Activated CD8-positive, alpha-beta memory T cell treated with anti-CD3 and anti-CD28 coated beads for 36 hours (primary cell): Measurements from ENCODE around the gene OR4D10. TPM values are rescaled to one million over a fixed set of nuclear protein-coding genes. Genes with fewer than 3 reads are reported as not detected.
"Not testable (repeated sequence)": the region's sequence is repeated elsewhere in the genome, so short reads cannot be mapped to it uniquely, and the experiment has no call there.

Experiments used
- CTCF ChIA-PET: fragments of 350-600 bp; sonication (Branson Sonifier 250); formaldehyde crosslinking; loops from one replicate; lab custom pipeline; 2021; ENCODE audit warnings: antibody characterized with exemption; lab: Charles Lee
- POLR2A ChIA-PET: fragments of 350-600 bp; sonication (Branson Sonifier 250); formaldehyde crosslinking; loops from one replicate; lab custom pipeline; 2021; ENCODE audit warnings: antibody characterized with exemption; lab: Charles Lee
- total RNA-seq, 2 experiments: library from RNA; stranded (reverse); gene quantifications; one replicate each; pipeline ENCODE4 v1.2.3, GENCODE V29; 2021

OR4D10 gene
- total RNA-seq, result not detected

DNA sequence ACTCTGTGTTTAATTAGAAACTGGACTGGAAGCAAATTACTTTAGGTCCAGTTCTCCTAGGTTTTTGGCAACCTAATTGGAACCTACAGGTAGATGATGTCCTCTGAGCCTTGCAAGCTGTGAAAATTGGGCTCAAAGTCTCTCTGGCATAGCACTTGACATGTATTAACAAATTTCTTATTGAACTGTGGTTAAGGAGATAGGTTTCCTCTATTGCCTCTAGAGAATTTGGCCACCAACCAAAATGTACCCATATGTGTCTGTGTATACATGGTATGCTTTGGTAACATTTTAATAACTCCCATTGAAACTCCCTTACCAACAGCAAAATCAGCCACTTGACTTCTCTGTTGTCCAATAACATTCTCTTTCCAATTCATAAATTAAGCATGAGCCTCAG lies at the start of gene OR4D10:
OR4D10 (plus strand) TSS at position 301 of the 400 bp plus-strand sequence. CDS start 4,115 bp downstream, outside the sequence.
- ChIA-PET CTCF (no interaction called here), POLR2A (no interaction called here)

DNA sequence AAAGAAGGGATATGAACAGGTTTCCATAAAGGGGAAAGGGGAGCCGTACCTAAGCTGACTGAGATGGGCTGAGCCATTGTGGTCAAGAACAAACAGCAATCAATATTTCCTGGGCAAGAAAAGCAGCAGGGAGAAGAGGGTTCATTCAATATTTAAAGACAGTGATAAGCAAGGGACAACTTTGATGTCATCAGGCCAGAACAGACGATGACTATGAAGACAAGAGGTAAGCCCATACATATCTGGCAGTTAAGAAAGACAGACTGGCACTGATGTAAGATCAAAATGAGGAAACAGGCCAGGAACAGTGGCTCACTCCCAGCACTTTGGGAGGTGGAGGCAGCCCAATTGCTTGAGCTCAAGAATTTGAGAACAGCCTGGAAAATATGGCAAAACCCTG lies 49.3 kb upstream of the OR4D10 start:
- ChIA-PET CTCF (no interaction called here), POLR2A (no interaction called here)

DNA sequence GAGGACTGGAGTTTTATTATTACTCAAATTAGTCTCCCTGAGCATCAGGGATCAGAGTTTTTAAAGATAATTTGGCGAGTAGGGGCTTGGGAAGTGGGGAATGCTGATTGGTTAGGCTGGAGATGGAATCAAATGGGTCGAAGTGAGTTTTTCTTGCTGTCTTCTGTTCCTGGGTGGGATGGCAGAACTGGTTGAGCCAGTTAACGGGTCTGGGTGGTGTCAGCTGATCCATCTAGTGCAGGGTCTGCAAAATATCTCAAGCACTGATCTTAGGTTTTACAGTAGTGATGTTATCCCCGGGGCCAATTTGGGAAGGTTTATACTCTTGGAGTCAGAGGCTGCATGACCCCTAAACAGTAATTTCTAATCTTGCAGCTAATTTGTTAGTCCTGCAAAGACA lies 48.0 kb upstream of the OR4D10 start:
- CTCF ChIA-PET, result no interaction called here

DNA sequence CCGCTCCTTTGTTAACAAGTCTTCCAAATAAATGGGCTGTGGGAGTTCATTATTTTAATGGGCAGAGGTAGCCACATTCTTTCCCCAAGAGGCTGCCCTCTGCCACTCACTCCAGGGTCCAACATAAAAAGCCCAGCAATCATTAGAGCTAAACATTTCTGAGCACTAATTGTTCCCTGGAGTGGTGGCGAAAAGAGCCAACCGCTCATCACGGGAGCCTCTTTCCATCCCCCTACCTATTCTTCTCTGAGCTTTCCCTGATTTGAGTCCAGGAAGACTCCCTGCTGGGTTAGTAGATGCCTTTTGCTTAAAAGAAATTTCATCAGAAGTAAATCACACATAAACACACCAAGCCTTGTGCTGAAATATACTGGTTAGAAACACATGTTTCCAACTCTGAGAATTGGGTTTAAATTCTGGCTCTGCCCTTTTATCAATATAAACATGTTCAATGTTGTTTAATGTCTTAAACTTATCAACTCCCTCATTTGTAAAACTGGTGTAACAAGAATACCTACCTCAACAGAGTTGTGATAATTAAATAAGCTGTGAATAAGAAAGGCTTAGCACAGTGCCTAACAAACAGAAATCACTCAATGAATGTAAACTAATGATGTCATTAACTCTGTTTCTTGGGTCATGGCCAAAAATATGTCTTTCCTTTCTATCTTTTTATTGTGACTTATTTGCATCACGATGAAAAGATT lies 46.6 kb upstream of the OR4D10 start, which contains the start of gene OR5A2:
OR5A2 (minus strand) TSS at position 53 of the 707 bp plus-strand sequence. CDS start 3,460 bp downstream, outside the sequence.
- ChIA-PET CTCF (interaction anchor here (1.1 kb wide), 1 partner anchor 241 kb away, joined by 3 read pairs; no protein-coding TSS in a partner anchor), POLR2A (no interaction called here)

More for the DNA sequence above, 48.0 kb upstream of the OR4D10 start:
- POLR2A ChIA-PET, result no interaction called here

DNA sequence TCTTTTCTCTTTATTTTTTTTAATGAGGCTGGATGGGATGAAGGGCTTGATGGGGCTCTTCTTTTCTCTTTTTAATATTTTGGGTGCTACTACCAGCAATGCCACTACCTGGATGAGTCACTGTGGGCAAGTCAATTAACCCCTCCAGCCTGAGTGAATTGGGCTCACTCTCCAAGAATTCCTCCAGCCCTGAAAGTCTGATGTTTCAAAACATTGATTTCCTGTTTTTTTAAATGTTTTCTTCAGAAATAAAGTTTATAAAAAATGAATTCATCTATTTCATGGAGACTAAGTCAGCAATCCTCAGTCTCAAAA lies 46.1 kb upstream of the OR4D10 start:
- CTCF ChIA-PET, result no interaction called here
- POLR2A ChIA-PET, result no interaction called here

DNA sequence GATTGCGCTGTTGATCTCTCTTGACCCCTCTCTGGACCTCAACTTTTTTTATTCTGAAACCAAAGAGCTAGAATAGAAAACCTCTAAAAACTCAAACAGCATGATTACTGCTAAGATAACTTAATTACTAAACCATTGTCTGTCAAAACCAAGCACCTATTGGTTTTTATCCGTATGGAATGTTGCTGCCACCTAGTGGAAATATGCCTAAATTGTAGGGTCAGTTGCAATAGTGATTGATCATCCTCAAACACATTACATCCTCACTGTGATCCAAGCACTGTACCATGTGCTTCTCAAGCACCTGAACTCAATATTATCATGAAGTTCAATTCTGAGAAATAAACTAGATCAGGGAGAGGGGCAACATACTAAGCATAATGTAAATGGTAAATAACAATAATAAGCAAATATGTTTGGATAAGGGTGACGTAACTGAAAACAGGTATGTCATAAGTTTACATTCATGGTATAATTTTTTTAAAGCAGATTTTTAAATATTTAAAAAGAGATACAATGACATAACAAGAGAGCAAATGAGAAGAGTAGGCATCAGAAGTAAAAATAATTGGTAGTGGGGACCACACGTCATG lies 43.1 kb upstream of the OR4D10 start:
- CTCF ChIA-PET, result interaction anchor here (0.9 to 1.4 kb wide), 2 partner anchors 11 to 258 kb away, joined by 3 to 4 read pairs; partner anchors contain the start of gene DTX4
- POLR2A ChIA-PET, result no interaction called here

DNA sequence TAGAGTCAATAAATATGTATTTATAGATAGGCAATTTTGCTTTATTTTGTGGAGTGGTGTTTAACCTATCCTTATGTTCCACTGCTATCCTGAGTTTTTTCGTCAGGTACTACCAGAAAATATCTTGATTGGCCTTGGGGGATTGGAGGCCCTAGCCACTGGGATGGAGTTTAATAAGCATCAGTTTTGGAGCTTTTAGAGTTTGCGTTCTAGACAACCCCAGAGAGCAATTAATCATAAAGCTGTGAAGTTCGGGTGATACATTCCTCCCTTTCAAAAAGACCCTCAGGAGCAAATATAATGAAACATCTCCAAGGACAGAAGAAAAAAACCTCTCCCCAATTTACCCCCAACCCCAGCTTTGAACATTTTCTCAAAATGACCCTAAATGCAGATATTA lies 36.9 kb upstream of the OR4D10 start, which contains the start of gene OR5A1:
OR5A1 (plus strand) TSS at position 301 of the 400 bp plus-strand sequence. CDS start 6,700 bp downstream, outside the sequence.
- POLR2A ChIA-PET, result no interaction called here
- CTCF ChIA-PET, result interaction anchor here (0.7 to 0.9 kb wide), 2 partner anchors 52 to 250 kb away, joined by 3 read pairs; no protein-coding TSS in a partner anchor

DNA sequence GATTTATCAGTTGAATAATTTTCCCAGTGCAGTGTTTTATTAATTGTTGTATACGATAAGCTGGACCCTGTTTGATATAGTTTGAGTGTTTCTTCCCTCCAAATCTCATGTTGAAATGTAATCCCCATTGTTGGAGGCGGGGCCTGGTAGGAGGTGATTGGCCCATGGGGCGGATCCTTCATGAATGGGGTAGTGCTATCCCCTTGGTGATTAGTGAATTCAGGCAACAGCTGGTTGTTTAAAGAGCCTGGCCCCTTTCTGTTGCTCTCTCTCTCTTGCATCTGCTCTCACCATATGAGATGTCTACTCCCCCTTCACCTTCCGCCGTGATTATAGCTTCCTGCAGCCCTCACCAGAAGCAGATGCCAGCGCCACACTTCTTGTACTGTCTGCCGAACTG lies 35.3 kb upstream of the OR4D10 start:
- POLR2A ChIA-PET, result no interaction called here
- CTCF ChIA-PET, result interaction anchor here (1.5 kb wide), 1 partner anchor 266 kb away, joined by 5 read pairs; the partner anchor contains the start of gene DTX4

DNA sequence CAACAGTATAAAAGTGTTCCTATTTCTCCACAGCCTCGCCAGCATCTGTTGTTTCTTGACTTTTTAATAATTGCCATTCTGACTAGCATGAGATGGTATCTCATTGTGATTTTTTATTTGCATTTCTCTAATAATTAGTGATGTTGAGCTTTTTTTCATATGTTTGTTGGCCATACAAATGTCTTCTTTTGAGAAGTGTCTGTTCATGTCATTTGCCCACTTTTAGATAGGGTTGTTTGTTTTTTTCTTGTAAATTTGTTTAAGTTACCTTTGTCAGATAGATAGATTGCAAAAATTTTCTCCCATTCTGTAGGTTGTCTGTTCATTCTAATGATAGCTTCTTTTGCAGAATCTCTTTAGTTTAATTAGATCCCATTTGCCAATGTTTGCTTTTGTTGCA lies 27.5 kb upstream of the OR4D10 start:
- POLR2A ChIA-PET, CTCF ChIA-PET: not testable (repeated sequence)

DNA sequence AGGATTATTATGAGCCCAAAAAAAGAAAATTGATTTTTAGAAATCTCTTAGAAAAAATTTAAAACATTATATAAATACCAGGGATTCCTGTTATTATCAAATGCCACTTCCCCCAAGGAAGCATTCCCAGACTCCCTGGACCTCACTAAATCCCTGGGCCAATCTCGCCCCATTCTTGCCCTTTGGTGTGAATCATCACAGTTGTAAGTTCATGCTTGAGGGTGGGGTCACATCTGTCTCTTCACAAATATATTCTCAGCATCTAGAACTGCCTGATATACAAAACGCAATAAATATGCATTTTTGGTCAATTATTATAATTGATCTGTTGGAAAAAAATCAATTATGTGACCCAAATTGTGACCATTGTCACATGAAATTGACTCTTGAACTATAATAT lies 24.6 kb upstream of the OR4D10 start:
- CTCF ChIA-PET, result no interaction called here
- POLR2A ChIA-PET, result no interaction called here

DNA sequence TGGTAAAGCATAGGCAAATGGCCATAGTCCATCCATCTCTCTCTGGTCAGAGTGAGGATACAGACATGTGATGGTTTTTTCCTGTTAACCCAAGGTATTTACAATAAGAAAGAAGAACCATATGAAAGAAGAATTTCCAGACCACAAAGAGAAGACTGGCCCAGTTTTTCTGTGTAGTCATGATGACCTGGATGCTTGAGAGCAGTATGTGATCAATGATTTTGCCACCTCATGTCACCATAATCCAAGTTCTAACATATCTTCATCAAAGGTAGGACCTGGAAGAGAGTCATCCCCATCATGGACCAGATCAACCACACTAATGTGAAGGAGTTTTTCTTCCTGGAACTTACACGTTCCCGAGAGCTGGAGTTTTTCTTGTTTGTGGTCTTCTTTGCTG lies 16.5 kb upstream of the OR4D10 start, which contains the start of gene OR4D6:
OR4D6 (plus strand) TSS at position 301 of the 400 bp plus-strand sequence; CDS start at position 301, 0 bp downstream.
- CTCF ChIA-PET, result no interaction called here
- POLR2A ChIA-PET, result no interaction called here

DNA sequence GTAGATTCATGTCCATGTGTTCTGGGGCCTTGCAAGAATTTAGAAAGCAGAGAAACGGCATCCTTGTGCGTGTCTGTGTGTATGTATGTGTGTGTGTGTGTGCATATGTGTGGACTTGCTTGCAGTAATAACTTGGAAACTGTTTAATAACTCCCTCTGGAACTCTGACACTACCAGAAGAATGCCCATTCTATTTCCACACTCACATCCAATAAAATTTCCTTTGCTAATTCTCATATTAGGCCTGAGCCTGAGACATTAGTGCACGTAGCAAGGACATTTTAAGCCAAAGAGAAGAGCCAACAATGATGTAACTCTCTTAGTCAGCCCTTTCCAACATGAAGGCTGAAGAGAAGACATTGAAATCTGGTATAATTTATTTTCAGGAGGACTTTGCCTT lies 13.2 kb upstream of the OR4D10 start:
- ChIA-PET CTCF (no interaction called here), POLR2A (no interaction called here)

DNA sequence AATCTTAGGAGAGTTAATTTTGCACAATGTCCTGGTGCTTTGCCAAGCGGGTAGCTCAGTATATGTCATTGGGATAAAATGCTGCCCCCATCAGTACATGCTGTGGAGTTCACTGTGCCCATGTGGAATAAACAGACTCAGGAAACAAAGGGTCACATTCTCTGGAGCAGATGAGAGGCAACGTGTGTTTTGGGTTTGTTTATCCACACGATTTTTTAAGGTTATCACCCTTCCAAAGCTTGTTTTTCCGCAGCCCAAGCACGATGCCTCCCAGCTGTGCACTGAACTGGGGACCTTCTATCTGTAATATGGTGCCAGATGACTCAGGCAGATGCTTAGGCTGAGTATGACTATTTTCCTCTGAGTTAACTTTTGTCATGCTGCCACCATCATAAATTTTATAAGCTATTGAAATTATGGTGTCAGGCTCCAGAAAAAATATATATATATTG lies 9.9 kb upstream of the OR4D10 start:
- ChIA-PET POLR2A (no interaction called here), CTCF (no interaction called here)

DNA sequence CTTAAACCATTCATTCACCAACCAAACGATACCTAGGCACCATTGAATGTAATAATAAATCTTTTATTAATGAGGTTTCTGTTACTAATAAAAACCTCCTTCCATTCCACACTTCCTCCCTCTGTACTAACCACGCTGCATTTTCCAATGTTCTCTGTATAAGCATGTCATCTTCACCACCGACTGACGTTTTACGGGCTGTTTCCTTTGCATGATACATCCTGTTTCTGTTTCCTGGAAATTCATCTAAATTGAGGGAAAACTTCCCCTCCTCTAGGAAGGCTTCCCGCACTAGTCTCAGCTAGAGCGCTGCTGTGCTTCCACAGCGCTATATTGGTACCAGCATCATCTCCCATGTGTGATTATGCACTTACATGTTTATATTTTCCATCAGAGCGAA lies 2.1 kb downstream of the OR4D10 start:
- CTCF ChIA-PET, result no interaction called here
- POLR2A ChIA-PET, result no interaction called here

DNA sequence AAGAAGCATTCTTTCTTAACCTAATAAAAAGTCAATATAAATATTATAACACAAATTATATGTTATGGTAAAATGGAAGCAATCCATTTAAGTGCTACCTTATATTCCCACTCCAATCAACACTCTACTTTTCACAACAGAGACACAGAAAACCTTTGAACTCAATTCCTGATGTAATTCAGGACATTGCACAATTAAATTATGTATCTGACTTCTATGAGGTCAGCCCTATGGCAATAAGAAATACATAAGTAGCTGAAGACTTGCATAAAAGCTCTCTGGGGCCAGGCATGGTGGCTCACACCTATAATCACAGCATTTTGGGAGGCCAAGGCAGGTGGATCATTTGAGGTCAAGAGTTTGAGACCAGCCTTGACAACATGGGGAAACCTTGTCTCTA lies 6.8 kb downstream of the OR4D10 start:
- ChIA-PET POLR2A (no interaction called here), CTCF (no interaction called here)

DNA sequence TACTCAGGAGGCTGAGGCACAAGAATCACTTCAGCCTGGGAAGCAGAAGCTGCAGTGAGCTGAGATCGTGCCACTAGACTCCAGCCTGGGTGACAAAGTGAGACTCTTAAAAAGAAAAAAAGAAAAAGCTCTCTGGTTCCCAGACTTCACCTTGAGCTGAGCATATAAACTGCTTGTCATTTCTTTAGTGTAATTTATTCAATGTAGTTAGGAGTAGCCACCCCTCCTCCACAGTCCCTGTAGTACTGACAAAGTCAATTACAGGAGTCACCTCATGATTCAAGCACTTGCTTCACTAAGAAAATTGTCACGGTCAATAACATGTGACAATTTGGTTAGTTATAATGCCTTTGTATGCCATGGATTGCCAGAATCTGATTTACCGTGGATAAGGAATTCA lies 7.2 kb downstream of the OR4D10 start:
- POLR2A ChIA-PET, result no interaction called here
- CTCF ChIA-PET, result no interaction called here

DNA sequence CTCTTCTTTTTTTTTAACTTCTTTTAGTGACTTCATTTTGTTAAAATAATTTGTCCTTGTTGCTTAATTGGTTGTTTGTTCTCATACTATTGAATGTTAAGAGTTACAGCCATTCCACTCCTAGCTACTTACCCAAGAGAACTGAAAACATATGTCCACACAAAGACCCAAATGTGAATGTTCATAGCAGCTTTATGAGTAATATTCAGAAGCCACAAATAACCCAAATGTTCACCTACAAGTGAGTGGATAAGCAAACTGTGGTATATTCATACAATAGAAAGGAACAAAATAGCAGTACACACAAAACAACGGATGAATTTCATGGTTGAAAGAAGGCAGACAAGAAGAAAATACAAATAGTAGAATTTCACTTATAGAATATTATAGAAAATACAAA lies 28.8 kb downstream of the OR4D10 start:
- CTCF ChIA-PET, result no interaction called here
- POLR2A ChIA-PET, result no interaction called here

DNA sequence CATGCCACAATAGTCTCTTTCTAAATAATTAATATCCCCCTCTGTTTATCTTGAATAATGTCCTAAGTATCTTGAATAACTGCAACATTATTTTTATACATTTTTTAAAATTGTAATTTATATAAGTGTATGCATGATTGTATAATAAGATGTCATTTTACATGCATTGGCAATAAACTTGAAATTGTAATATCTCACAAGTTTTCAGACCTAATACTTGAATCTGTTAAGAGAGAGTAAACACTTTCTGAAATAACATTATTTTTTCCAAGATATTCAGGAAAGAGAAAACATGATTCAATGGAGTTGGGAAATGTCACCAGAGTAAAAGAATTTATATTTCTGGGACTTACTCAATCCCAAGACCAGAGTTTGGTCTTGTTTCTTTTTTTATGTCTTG lies 30.2 kb downstream of the OR4D10 start, which contains the start of gene OR4D11:
OR4D11 (plus strand) TSS at position 301 of the 400 bp plus-strand sequence; CDS start at position 301, 0 bp downstream.
- ChIA-PET CTCF (no interaction called here), POLR2A (no interaction called here)

DNA sequence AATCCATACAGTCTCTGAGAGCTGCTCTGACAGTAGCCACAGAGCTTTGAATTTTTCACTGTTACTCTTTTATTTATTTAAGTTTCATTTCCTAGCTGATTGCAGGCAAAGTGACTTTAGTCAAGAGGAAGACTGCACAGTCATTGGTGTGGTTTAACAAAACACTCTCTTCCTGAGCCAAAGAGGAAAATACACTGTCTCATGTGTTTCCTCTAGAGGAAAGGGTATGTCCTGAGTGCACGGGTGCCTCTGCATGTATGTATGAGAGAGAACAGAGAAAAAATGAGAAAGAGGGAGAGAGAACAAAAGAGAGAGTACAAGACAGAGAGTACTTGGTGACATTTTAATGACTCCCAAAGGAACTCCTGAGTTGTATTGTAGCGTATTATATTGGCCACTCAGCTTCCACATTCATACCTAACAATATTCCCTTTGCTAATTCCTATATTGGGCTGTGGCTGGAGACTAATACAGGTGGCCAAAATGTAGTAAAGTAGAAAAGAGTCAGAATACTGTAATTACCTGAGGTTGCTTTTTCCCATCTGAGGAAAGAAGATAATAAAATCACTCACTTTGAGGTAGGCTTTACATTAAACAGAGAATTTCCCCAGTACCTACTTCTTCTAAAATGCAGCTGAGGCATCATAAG lies 38.0 kb downstream of the OR4D10 start, which contains the start of gene OR4D9:
OR4D9 (plus strand) TSS at position 599 of the 649 bp plus-strand sequence. CDS start 3,374 bp downstream, outside the sequence.
- CTCF ChIA-PET, result no interaction called here
- POLR2A ChIA-PET, result no interaction called here

DNA sequence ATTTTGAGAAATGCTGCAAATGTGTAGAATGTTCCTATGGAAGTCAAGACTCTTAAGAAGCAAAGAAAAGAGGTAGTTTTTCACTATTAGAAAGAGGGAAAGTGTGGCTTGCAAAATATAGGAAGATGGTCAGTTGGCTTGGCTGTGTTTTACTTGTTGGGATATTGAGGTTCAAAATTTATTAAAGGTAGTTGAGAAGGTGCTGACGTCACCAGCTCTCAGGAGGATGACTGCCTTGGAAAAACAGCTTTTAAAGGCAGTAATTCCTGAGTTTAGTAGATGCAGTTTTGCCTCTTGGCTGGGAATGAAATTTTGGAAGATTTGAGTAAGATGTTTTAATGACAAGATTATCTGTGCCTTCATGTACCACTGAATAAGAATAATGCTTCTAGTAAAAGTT lies 38.6 kb downstream of the OR4D10 start:
- ChIA-PET CTCF (no interaction called here), POLR2A (no interaction called here)
